Prostate gland (tissue), 2 donors: Measurements from ENCODE around the gene BPIFB6. TPM values are rescaled to one million over a fixed set of nuclear protein-coding genes. Genes with fewer than 3 reads are reported as not detected.

Source experiments
- DNase-seq: peaks from one replicate; pipeline ENCODE4 v3.0.0-alpha.2; 2019; ENCODE audit warnings: low spot score
- H3K27ac ChIP-seq, 2 donors: fragments of 200-600 bp; sonication (generic); 2 replicates each; pipeline ENCODE4 v1.5.1; 2017 to 2019
- H3K27me3 ChIP-seq: fragments of 200-600 bp; sonication (generic); replicated peaks from 2 replicates; pipeline ENCODE4 v1.5.1; 2019; ENCODE audit not compliant: insufficient read depth
- H3K36me3 ChIP-seq, 2 donors: fragments of 200-600 bp; sonication (generic); 1 replicate in 1 of 2; 2 replicates in 1 of 2; pipeline versions ENCODE4 v1.5.1 to v1.8.1; 2017 to 2019
- H3K4me1 ChIP-seq: fragments of 200-600 bp; sonication (generic); replicated peaks from 2 replicates; pipeline ENCODE4 v1.5.1; 2019
- H3K4me3 ChIP-seq, 2 donors: fragments of 200-600 bp; sonication (generic); 2 replicates each; pipeline ENCODE4 v1.5.1; 2017 to 2019
- H3K9me3 ChIP-seq: fragments of 200-600 bp; sonication (generic); 2 replicates; pipeline ENCODE4 v1.5.1; 2017
- POLR2A ChIP-seq: fragments of 450-650 bp; IDR thresholded peaks from one replicate; pipeline ENCODE4 v1.6.1; 2016; ENCODE audit warnings: antibody characterized with exemption, mild to moderate bottlenecking
- POLR2AphosphoS5 ChIP-seq: sonication (generic); formaldehyde crosslinking; IDR thresholded peaks from one replicate; pipeline ENCODE4 v1.6.1; 2017; ENCODE audit warnings: antibody characterized with exemption
- WGBS: methylation state at CpG from one replicate; pipeline ENCODE4 v1.1.5; 2018; 5-methylcytosine and 5-hydroxymethylcytosine counted together
- intact Hi-C: fragments of 100-400 bp; cut with DNase I; formaldehyde crosslinking; loops from one replicate; pipeline ENCODE4 v1.14.2; 2022
- total RNA-seq, 2 donors: library from RNA; depleted of rRNA; stranded (reverse); fragments of >200 nt; gene quantifications; one replicate each; pipeline ENCODE4 v1.1.0, GENCODE V29; 2016
- TF ChIP-seq, protein P1 (sequence below), 4 experiments: fragments of 200-600 bp in 2 of 4; fragments of 450-650 bp in 2 of 4; sonication (generic) in 2 of 4; IDR thresholded peaks; 1 replicate in 3 of 4; 2 replicates in 1 of 4; pipeline ENCODE4 v1.5.1; 2016 to 2019; ENCODE audit warnings: antibody characterized with exemption in 4 of 4, mild to moderate bottlenecking in 2 of 4, moderate library complexity in 2 of 4

The BPIFB6 gene
- total RNA-seq, 2 donors from 2014 or later: not detected

GRCh38 chr20:33074675-33075074, 43.2 kb downstream of the BPIFB6 start:
- H3K27me3 ChIP-seq: peaks cover 2% of the 10 kb centered on the region
- no peak overlapping the region for H3K27ac ChIP-seq
- no peak overlapping the region for H3K4me3 ChIP-seq
- WGBS: 80% methylated on average over 2 of the region's 2 CpGs
- intact Hi-C loops: no loop called here
- H3K4me1 ChIP-seq: no peaks in the 10 kb centered on the region
- TF ChIP-seq, protein P1, sequence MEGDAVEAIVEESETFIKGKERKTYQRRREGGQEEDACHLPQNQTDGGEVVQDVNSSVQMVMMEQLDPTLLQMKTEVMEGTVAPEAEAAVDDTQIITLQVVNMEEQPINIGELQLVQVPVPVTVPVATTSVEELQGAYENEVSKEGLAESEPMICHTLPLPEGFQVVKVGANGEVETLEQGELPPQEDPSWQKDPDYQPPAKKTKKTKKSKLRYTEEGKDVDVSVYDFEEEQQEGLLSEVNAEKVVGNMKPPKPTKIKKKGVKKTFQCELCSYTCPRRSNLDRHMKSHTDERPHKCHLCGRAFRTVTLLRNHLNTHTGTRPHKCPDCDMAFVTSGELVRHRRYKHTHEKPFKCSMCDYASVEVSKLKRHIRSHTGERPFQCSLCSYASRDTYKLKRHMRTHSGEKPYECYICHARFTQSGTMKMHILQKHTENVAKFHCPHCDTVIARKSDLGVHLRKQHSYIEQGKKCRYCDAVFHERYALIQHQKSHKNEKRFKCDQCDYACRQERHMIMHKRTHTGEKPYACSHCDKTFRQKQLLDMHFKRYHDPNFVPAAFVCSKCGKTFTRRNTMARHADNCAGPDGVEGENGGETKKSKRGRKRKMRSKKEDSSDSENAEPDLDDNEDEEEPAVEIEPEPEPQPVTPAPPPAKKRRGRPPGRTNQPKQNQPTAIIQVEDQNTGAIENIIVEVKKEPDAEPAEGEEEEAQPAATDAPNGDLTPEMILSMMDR (IDR thresholded peaks at IDR 0.05): no peak
- TF ChIP-seq POLR2AphosphoS5 (no peak), POLR2A (no peak)
- no peaks in the 10 kb centered on the region for H3K36me3 ChIP-seq
- no peaks in the 10 kb centered on the region for H3K9me3 ChIP-seq
- DNase-seq: no peak

DNA sequence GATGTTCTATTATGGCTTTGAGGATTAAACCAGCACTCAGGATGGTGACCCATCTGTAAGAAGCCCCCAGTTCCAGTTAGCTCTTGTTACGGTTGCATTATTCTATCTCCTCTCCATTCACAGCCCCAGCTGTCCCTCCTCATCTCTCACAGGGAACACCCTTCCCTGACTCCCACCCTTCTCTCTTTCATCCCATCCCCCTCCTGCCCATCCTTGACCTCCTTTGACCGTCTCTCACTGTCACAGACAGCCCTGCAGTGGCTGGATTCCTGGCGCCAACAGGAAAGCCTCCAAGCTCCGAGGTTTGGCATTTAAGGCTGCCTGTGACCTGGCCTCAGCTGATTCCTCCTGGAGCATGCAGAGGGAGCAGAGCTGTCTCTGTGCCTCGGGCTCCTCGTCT, 43.8 kb downstream of the BPIFB6 start:
- H3K4me3 ChIP-seq: no peak overlapping the region
- H3K27ac ChIP-seq: no peak overlapping the region
- no peaks in the 10 kb centered on the region for H3K4me1 ChIP-seq
- 41% methylated on average over 6 of the region's 6 CpGs for WGBS
- intact Hi-C loops: no loop called here
- no peaks in the 10 kb centered on the region for H3K36me3 ChIP-seq
- H3K27me3 ChIP-seq: peaks cover 2% of the 10 kb centered on the region
- H3K9me3 ChIP-seq: no peaks in the 10 kb centered on the region
- no peak for DNase-seq
- no peak for TF ChIP-seq POLR2AphosphoS5
- no peak for TF ChIP-seq POLR2A
- TF ChIP-seq, protein P1 (IDR thresholded peaks at IDR 0.05): no peak

DNA sequence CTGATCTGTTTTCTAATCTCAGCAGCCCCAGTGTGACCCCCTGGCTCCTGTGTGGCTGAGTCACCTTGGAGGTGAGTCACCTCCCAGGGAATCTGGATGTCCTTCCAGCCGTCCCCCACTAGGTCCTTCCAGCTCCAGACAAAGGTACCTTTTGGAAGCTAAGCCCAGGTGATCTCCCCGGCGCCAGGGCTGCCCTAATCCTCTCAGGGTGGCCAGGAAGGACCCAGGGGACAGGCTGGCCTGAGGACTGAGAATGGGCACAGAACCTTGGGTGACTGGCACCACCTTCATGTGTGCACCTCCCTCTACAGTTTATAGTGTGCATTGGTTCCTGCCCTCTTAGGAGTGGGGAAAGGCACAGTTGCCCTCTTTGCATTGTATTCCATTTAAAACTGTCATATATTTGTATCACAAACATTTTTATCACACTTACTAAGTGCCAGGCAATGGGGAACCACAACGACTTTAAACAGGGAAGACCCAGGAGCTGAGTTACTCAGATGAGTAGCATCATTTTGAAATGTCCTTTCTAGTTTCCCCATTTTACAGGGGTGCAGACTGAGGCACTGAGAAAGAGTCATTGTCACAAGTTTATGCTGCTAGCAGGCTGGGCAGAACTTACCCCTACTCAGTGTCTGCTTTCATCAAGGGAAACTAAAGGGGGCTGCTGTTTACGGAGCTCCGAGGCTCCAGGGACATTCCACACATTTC, 45.4 kb downstream of the BPIFB6 start:
- TF ChIP-seq POLR2A: no peak
- TF ChIP-seq POLR2AphosphoS5: no peak
- TF ChIP-seq, protein P1 (IDR thresholded peaks at IDR 0.05): peak in 1 of 4 experiments; percentile 39
- intact Hi-C loops: no loop called here
- 61% methylated on average over 6 of the region's 6 CpGs for WGBS
- Histone ChIP-seq H3K9me3 (no peaks in the 10 kb centered on the region), H3K4me1 (no peaks in the 10 kb centered on the region), H3K36me3 (no peaks in the 10 kb centered on the region), H3K4me3 (no peak overlapping the region), H3K27ac (no peak overlapping the region), H3K27me3 (peaks cover 2% of the 10 kb centered on the region)
- no peak for DNase-seq

- intact Hi-C loops: no loop called here
- no peak for DNase-seq
Observed at GRCh38 chr20:33079259-33079658, 47.8 kb downstream of the BPIFB6 start, which contains the start of gene BPIFB4. Gene BPIFB4 (plus strand): TSS chr20:33079643. CDS start chr20:33081527, 1,884 bp downstream.

More at GRCh38 chr20:33079259-33079658, 47.8 kb downstream of the BPIFB6 start, which contains the start of gene BPIFB4:
- H3K4me3 ChIP-seq: no peak within 1 kb of the TSS
- TF ChIP-seq, protein P1 (IDR thresholded peaks at IDR 0.05): no peak
- TF ChIP-seq POLR2AphosphoS5 (no peak), POLR2A (no peak)
- H3K4me1 ChIP-seq: no peaks in the 10 kb centered on the region
- no peak within 1 kb of the TSS for H3K27ac ChIP-seq
- WGBS: 68% methylated on average over 2 of the region's 2 CpGs
- peaks cover 2% of the 10 kb centered on the region for H3K27me3 ChIP-seq
- no peaks in the 10 kb centered on the region for H3K36me3 ChIP-seq
- H3K9me3 ChIP-seq: no peaks in the 10 kb centered on the region
